WTC11 (cell line): Measurements from ENCODE around the gene SLC46A3. TPM values are rescaled to one million over a fixed set of nuclear protein-coding genes. Genes with fewer than 3 reads are reported as not detected.
"Not testable (repeated sequence)": the region's sequence is repeated elsewhere in the genome, so short reads cannot be mapped to it uniquely, and the experiment has no call there.

ENCODE experiments used
- ATAC-seq: fragments of 200-7000 bp; cut with Tn5 transposase; 2 replicates; pipeline ENCODE4 v1.10.0; 2021; ENCODE audit warnings: mild to moderate bottlenecking, moderate library complexity
- CTCF ChIA-PET: fragments of 300-600 bp; sonication (Branson Sonifier 250); formaldehyde crosslinking; loops from one replicate; lab custom pipeline; 2021; ENCODE audit warnings: antibody characterized with exemption; lab: Charles Lee
- POLR2A ChIA-PET: fragments of 350-600 bp; sonication (Branson Sonifier 250); formaldehyde crosslinking; loops from one replicate; lab custom pipeline; 2021; ENCODE audit warnings: antibody characterized with exemption; lab: Charles Lee
- DNase-seq: peaks from one replicate; pipeline ENCODE4 v3.0.0; 2021; ENCODE audit warnings: low spot score
- H3K27ac Mint-ChIP-seq: 2 replicates; pipeline ENCODE4 v1.8.0; 2021; ENCODE audit warnings: mixed read lengths
- H3K27me3 Mint-ChIP-seq: 2 replicates; pipeline ENCODE4 v1.8.0; 2021; ENCODE audit warnings: low read depth, mild to moderate bottlenecking, moderate library complexity, mixed read lengths
- H3K36me3 Mint-ChIP-seq: 2 replicates; pipeline ENCODE4 v1.8.0; 2021; ENCODE audit warnings: mixed read lengths
- H3K4me1 Mint-ChIP-seq: 2 replicates; pipeline ENCODE4 v1.8.0; 2022; ENCODE audit warnings: mixed read lengths
- H3K4me3 Mint-ChIP-seq: 2 replicates; pipeline ENCODE4 v1.8.0; 2021; ENCODE audit warnings: mild to moderate bottlenecking, moderate library complexity, mixed read lengths
- H3K9me3 Mint-ChIP-seq: 2 replicates; pipeline ENCODE4 v1.8.0; 2021; ENCODE audit warnings: mixed read lengths
- FOXK1 ChIP-seq: sonication (generic); formaldehyde crosslinking; IDR thresholded peaks from 2 replicates; pipeline ENCODE4 v1.8.0; 2022; ENCODE audit warnings: mild to moderate bottlenecking, moderate library complexity, missing genetic modification reagents
- FOXP1 ChIP-seq: sonication (generic); formaldehyde crosslinking; IDR thresholded peaks from 2 replicates; pipeline ENCODE4 v1.8.0; 2022; ENCODE audit warnings: missing genetic modification reagents, mild to moderate bottlenecking, moderate library complexity, borderline replicate concordance
- JAZF1 ChIP-seq: fragments of 250-450 bp; sonication (Bioruptor Pico); IDR thresholded peaks from 2 replicates; pipeline ENCODE4 v1.9.0; 2021; ENCODE audit warnings: moderate library complexity, mild to moderate bottlenecking, inconsistent platforms
- MXD4 ChIP-seq: fragments of 250-450 bp; sonication (Bioruptor Pico); IDR thresholded peaks from 2 replicates; pipeline ENCODE4 v1.8.0; 2021; ENCODE audit warnings: mild to moderate bottlenecking, moderate library complexity, borderline replicate concordance
- NFYB ChIP-seq: sonication (generic); formaldehyde crosslinking; conservative IDR thresholded peaks from 2 replicates; pipeline ENCODE4 v1.8.0; 2022; ENCODE audit warnings: low read depth, missing genetic modification reagents
- NR3C1 ChIP-seq: sonication (generic); formaldehyde crosslinking; conservative IDR thresholded peaks from 2 replicates; pipeline ENCODE4 v1.8.1; 2023; ENCODE audit warnings: low read depth, mild to moderate bottlenecking, missing genetic modification reagents
- PRRX2 ChIP-seq: fragments of 250-450 bp; sonication (Bioruptor Pico); IDR thresholded peaks from 2 replicates; pipeline ENCODE4 v1.8.0; 2021; ENCODE audit warnings: mild to moderate bottlenecking
- RELA ChIP-seq: sonication (generic); formaldehyde crosslinking; IDR thresholded peaks from 2 replicates; pipeline ENCODE4 v1.8.1; 2022; ENCODE audit warnings: missing genetic modification reagents, mild to moderate bottlenecking, borderline replicate concordance
- SMAD4 ChIP-seq: sonication (generic); formaldehyde crosslinking; IDR thresholded peaks from 2 replicates; pipeline ENCODE4 v1.8.0; 2022; ENCODE audit warnings: mild to moderate bottlenecking, missing genetic modification reagents
- ZBTB21 ChIP-seq: sonication (generic); formaldehyde crosslinking; IDR thresholded peaks from 2 replicates; pipeline ENCODE4 v1.8.1; 2023; ENCODE audit warnings: mild to moderate bottlenecking, missing genetic modification reagents, borderline replicate concordance
- ZNF232 ChIP-seq: sonication (generic); formaldehyde crosslinking; IDR thresholded peaks from 2 replicates; pipeline ENCODE4 v1.8.0; 2022; ENCODE audit warnings: mild to moderate bottlenecking, missing genetic modification reagents
- ZNF396 ChIP-seq: fragments of 250-450 bp; sonication (Bioruptor Pico); IDR thresholded peaks from 2 replicates; pipeline ENCODE4 v1.8.0; 2021; ENCODE audit warnings: mild to moderate bottlenecking, moderate library complexity, borderline replicate concordance
- ZNF671 ChIP-seq: fragments of 250-450 bp; sonication (Bioruptor Pico); IDR thresholded peaks from 2 replicates; pipeline ENCODE4 v1.8.0; 2021; ENCODE audit warnings: mild to moderate bottlenecking
- total RNA-seq: library from RNA; stranded (reverse); gene quantifications from 3 replicates; pipeline ENCODE4 v1.2.3, GENCODE V29; 2021
- TF ChIP-seq, protein P1 (sequence below): fragments of 250-450 bp; sonication (Bioruptor Pico); conservative IDR thresholded peaks from 2 replicates; pipeline ENCODE4 v1.9.0; 2021; ENCODE audit warnings: mild to moderate bottlenecking
- TF ChIP-seq, protein P2 (sequence below): sonication (generic); formaldehyde crosslinking; IDR thresholded peaks from 2 replicates; pipeline ENCODE4 v1.8.0; 2022; ENCODE audit warnings: mild to moderate bottlenecking, missing genetic modification reagents
- TF ChIP-seq, protein P3 (sequence below): sonication (generic); formaldehyde crosslinking; IDR thresholded peaks from 2 replicates; pipeline ENCODE4 v1.8.0; 2022; ENCODE audit warnings: mild to moderate bottlenecking, missing genetic modification reagents
- TF ChIP-seq, protein P4 (sequence below): sonication (generic); formaldehyde crosslinking; IDR thresholded peaks from 2 replicates; pipeline ENCODE4 v1.8.1; 2023; ENCODE audit warnings: mild to moderate bottlenecking, moderate library complexity, missing genetic modification reagents
- TF ChIP-seq, protein P5 (sequence below): sonication (generic); formaldehyde crosslinking; IDR thresholded peaks from 2 replicates; pipeline ENCODE4 v1.8.1; 2022; ENCODE audit warnings: low read depth, mild to moderate bottlenecking, moderate library complexity, missing genetic modification reagents, borderline replicate concordance
- TF ChIP-seq, protein P6 (sequence below): sonication (generic); formaldehyde crosslinking; IDR thresholded peaks from 2 replicates; pipeline ENCODE4 v1.8.1; 2023; ENCODE audit warnings: mild to moderate bottlenecking, missing genetic modification reagents

SLC46A3 gene
- total RNA-seq, 1 experiment from 2014 or later = 0.79 TPM

DNA sequence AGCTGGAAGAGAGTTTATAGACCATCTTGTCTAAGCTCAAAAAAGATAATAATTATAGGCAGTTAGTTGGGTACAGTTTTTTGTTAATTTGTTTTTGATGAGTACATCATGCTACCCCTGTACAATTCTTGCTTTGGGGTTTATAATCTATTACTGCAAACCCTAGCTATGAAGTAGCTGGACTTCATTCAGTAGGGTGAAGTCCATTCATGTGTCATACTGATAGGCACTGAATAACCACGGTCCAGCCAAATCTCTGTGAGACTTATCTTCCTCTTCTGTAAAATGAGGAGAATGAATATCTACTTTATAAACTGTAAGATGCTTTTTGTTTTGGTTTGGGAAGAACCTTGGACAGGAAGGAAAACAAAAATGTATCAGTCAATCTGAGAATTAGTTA, 19.5 kb downstream of the SLC46A3 start (continued):
- TF ChIP-seq, protein P1, sequence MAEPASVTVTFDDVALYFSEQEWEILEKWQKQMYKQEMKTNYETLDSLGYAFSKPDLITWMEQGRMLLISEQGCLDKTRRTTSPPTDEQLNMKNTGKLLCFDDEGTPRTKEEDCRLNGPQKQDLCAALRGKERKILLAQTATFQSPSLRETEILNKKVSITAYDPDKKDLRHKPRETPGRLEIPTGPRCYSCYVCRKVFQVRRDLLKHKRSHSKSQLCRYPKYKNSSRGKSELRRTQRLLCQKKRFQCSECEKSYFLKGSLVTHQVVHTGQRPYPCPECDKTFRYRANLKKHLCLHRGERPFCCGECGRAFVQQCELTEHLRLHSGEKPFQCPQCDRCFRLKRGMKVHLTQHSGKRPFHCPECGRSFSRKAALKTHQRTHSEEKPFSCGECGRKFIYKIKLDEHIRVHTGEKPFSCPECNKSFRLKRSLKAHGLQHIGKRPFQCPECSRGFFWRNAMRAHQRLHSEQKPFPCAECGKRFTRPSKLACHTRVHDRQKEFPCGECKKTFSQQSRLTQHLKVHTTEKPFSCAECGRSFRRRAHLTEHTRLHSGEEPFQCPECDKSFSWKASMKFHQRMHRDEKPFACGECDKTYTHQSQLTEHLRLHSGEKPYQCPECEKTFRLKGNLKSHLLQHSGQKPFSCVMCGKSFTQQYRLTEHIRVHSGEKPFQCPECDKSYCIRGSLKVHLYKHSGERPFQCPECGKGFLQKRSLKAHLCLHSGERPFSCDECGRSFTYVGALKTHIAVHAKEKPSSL (CRISPR knock-in tag) = no peak

DNA sequence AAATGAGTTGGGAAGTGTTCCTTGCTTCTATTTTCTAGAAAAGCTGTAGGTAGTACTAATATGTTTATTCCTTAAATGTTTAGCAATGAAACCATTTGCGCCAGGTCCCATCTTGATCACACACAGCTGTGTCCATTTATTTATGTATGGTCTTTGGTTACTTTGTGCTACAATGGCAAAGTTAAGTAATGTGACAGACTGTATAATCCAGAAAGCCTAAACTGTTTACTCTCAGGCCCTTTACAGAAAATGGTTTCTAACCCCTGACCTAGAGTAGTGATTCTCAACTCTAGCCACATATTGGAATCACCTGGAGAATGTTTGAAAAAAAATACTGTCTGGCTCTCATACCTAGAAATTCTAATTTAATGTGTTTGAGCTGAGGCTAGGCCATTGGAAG, 21.3 kb downstream of the SLC46A3 start:
- DNase-seq = no peak
- TF ChIP-seq ZNF232 (CRISPR knock-in tag) = no peak
- TF ChIP-seq, protein P2, sequence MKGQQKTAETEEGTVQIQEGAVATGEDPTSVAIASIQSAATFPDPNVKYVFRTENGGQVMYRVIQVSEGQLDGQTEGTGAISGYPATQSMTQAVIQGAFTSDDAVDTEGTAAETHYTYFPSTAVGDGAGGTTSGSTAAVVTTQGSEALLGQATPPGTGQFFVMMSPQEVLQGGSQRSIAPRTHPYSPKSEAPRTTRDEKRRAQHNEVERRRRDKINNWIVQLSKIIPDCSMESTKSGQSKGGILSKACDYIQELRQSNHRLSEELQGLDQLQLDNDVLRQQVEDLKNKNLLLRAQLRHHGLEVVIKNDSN = no peak
- TF ChIP-seq JAZF1 = no peak
- TF ChIP-seq ZBTB21 (CRISPR knock-in tag) = no peak
- no peak for TF ChIP-seq MXD4 (CRISPR knock-in tag)
- no peak for TF ChIP-seq RELA (CRISPR knock-in tag)
- TF ChIP-seq ZNF396 (CRISPR knock-in tag) = no peak
- TF ChIP-seq NR3C1 (CRISPR knock-in tag) = no peak
- TF ChIP-seq, protein P3, sequence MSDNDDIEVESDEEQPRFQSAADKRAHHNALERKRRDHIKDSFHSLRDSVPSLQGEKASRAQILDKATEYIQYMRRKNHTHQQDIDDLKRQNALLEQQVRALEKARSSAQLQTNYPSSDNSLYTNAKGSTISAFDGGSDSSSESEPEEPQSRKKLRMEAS (CRISPR knock-in tag) = no peak
- TF ChIP-seq SMAD4 (CRISPR knock-in tag) = no peak
- TF ChIP-seq, all 79 proteins: peak for 0
- POLR2A ChIA-PET = no interaction called here
- Mint-ChIP-seq H3K27me3 (no peaks in the 10 kb centered on the region), H3K27ac (no peak overlapping the region), H3K9me3 (peaks cover 12% of the 10 kb centered on the region; the same call in 1 of the 2 replicates), H3K4me3 (no peak overlapping the region), H3K36me3 (no peaks in the 10 kb centered on the region), H3K4me1 (peaks cover 13% of the 10 kb centered on the region)
- ATAC-seq = no peak
- CTCF ChIA-PET = no interaction called here

DNA sequence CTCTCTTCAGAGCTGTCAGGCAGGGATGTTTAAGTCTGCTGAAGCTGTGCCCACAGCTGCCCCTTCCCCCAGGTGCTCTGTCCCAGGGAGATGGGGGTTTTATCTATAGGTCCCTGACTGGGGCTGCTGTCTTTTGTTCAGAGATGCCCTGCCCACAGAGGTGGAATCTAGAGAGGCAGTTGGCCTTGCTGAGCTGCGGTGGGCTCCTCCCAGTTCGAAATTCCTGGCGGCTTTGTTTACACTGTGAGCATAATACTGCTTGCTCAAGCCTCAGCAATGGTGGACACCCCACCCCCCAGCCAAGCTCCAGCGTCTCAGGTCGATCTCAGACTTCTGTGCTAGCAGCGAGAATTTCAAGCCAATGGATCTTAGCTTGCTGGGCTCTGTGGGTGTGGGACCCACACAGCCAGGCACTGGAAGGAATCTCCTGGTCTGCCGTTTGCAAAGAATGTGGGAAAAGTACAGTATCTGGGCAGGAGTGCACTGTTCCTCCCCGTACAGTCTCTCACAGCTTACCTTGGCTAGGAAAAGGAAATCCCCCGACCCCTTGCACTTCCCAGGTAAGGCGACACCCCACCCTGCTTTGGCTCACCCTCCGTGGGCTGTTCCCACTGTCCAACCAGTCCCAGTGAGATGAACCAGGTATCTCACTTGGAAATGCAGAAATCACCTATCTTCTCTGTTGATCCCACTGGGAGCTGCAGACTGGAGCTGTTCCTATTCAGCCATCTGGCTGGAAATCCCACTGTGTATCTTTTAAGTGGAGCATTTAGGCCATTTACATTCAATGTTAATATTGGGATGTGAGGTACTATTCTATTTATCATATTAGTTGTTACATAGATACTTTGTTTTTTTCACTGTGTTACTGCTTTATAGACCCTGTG, 24.9 kb downstream of the SLC46A3 start:
- POLR2A ChIA-PET, H3K27me3 Mint-ChIP-seq, H3K36me3 Mint-ChIP-seq: not testable (repeated sequence)
- 0 out of 2 replicates have a peak overlapping the region, but pooled peaks have one; percentile 54 for H3K27ac Mint-ChIP-seq
- peaks cover 13% of the 10 kb centered on the region for H3K4me1 Mint-ChIP-seq
- CTCF ChIA-PET = interaction anchor here (1.0 to 1.7 kb wide), 3 partner anchors 10 to 125 kb away, joined by 3 to 6 read pairs (median 4); no protein-coding TSS in a partner anchor
- peaks cover 17% of the 10 kb centered on the region; the same call in 1 of the 2 replicates for H3K9me3 Mint-ChIP-seq
- ATAC-seq (peak; percentile 96), DNase-seq (peak; percentile 68)
- 0 out of 2 replicates have a peak, but pooled peaks have one; percentile 33 for TF ChIP-seq FOXK1
- 0 out of 2 replicates have a peak, but pooled peaks have one; percentile 17 for TF ChIP-seq FOXP1
- peak overlapping the region; percentile 41 for H3K4me3 Mint-ChIP-seq

DNA sequence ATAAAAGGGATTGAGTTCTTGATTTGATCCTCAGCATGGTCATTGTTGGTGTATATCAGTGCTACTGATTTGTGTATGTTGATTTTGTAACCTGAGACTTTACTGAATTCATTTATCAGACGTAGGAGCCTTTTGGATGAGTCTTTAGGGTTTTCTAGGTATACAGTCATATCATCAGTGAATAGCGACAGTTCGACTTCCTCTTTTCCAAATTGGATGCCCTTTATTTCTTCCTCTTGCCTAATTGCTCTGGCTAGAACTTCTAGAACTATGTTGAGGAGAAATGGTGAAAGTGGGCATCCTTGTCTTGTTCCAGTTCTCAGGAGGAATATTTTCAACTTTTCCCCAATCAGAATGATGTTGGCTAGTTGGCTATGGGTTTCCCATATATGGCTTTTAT, 32.9 kb downstream of the SLC46A3 start:
- DNase-seq (no peak), ATAC-seq (no peak)
- Mint-ChIP-seq H3K4me1 (peaks cover 16% of the 10 kb centered on the region), H3K36me3 (no peaks in the 10 kb centered on the region), H3K9me3 (peaks cover 22% of the 10 kb centered on the region), H3K27me3 (peaks cover 3% of the 10 kb centered on the region; the same call in 1 of the 2 replicates), H3K27ac (peak overlapping the region; percentile 14; the same call in 1 of the 2 replicates), H3K4me3 (no peak overlapping the region)
- ChIA-PET CTCF (interaction anchor here (1.4 kb wide), 1 partner anchor 131 kb away, joined by 6 read pairs; no protein-coding TSS in a partner anchor), POLR2A (no interaction called here)
- TF ChIP-seq, protein P4, sequence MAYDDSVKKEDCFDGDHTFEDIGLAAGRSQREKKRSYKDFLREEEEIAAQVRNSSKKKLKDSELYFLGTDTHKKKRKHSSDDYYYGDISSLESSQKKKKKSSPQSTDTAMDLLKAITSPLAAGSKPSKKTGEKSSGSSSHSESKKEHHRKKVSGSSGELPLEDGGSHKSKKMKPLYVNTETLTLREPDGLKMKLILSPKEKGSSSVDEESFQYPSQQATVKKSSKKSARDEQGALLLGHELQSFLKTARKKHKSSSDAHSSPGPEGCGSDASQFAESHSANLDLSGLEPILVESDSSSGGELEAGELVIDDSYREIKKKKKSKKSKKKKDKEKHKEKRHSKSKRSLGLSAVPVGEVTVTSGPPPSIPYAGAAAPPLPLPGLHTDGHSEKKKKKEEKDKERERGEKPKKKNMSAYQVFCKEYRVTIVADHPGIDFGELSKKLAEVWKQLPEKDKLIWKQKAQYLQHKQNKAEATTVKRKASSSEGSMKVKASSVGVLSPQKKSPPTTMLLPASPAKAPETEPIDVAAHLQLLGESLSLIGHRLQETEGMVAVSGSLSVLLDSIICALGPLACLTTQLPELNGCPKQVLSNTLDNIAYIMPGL = no peak
- TF ChIP-seq PRRX2 (CRISPR knock-in tag) (no peak), ZNF232 (CRISPR knock-in tag) (no peak), ZNF671 (CRISPR knock-in tag) (no peak), NFYB (no peak)
- TF ChIP-seq, protein P3 (CRISPR knock-in tag) = no peak
- TF ChIP-seq, protein P2 = no peak
- TF ChIP-seq, protein P5, sequence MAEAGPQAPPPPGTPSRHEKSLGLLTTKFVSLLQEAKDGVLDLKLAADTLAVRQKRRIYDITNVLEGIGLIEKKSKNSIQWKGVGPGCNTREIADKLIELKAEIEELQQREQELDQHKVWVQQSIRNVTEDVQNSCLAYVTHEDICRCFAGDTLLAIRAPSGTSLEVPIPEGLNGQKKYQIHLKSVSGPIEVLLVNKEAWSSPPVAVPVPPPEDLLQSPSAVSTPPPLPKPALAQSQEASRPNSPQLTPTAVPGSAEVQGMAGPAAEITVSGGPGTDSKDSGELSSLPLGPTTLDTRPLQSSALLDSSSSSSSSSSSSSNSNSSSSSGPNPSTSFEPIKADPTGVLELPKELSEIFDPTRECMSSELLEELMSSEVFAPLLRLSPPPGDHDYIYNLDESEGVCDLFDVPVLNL (CRISPR knock-in tag) = no peak
- TF ChIP-seq, protein P6, sequence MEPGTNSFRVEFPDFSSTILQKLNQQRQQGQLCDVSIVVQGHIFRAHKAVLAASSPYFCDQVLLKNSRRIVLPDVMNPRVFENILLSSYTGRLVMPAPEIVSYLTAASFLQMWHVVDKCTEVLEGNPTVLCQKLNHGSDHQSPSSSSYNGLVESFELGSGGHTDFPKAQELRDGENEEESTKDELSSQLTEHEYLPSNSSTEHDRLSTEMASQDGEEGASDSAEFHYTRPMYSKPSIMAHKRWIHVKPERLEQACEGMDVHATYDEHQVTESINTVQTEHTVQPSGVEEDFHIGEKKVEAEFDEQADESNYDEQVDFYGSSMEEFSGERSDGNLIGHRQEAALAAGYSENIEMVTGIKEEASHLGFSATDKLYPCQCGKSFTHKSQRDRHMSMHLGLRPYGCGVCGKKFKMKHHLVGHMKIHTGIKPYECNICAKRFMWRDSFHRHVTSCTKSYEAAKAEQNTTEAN (CRISPR knock-in tag) = no peak
